Peyer's patch (tissue), 4 donors: ENCODE results near the gene ASGR1.

ENCODE experiments used
- CTCF ChIP-seq, 6 experiments: fragments of 450-650 bp in 4 of 6; fragments of 200-600 bp in 2 of 6; sonication (generic) in 1 of 6; IDR thresholded peaks; one replicate each; pipeline ENCODE4 v1.5.1; 2017 to 2019; ENCODE audit warnings: antibody characterized with exemption in 6 of 6, mild to moderate bottlenecking in 3 of 6, moderate library complexity in 1 of 6
- POLR2A ChIP-seq, 2 donors: fragments of 450-650 bp; IDR thresholded peaks; one replicate each; pipeline ENCODE4 v1.5.1; 2017; ENCODE audit warnings: antibody characterized with exemption in 2 of 2, mild to moderate bottlenecking in 2 of 2, moderate library complexity in 2 of 2

- TF ChIP-seq CTCF (IDR thresholded peaks at IDR 0.05) (peak in 1 of 6 experiments; percentile 2), POLR2A (IDR thresholded peaks at IDR 0.05) (peak; percentile 77 to 91)
Observed at GRCh38 chr17:7219812-7220592, 40.8 kb upstream of the ASGR1 start, which contains the start of the genes ACADVL and DLG4.
